Trophoblast cell (in vitro differentiated cells and primary cell): Measurements from ENCODE around the gene CTSH.
"Not testable (repeated sequence)": the region's sequence is repeated elsewhere in the genome, so short reads cannot be mapped to it uniquely, and the experiment has no call there.

Source experiments
- DNase-seq, 2 donors: peaks; one replicate each; pipeline ENCODE4 v3.0.0-alpha.2; 2016
- H2AFZ ChIP-seq: 2 replicates; pipeline ENCODE4 v1.6.1; 2013; ENCODE audit warnings: low read length, moderate library complexity, mild to moderate bottlenecking; ENCODE audit not compliant: insufficient read depth, poor library complexity
- H2AK5ac ChIP-seq: 2 replicates; pipeline ENCODE4 v1.6.1; 2013; ENCODE audit warnings: mild to moderate bottlenecking, low read length
- H2BK120ac ChIP-seq: 2 replicates; pipeline ENCODE4 v1.6.1; 2013; ENCODE audit warnings: low read length, mild to moderate bottlenecking, moderate library complexity; ENCODE audit not compliant: insufficient read depth, poor library complexity
- H2BK12ac ChIP-seq: 2 replicates; pipeline ENCODE4 v1.6.1; 2013; ENCODE audit warnings: mild to moderate bottlenecking, low read length, moderate library complexity
- H2BK5ac ChIP-seq: 2 replicates; pipeline ENCODE4 v1.6.1; 2013; ENCODE audit warnings: low read length, low read depth, moderate library complexity, mild to moderate bottlenecking; ENCODE audit not compliant: poor library complexity
- H3K14ac ChIP-seq: 2 replicates; pipeline ENCODE4 v1.6.1; 2013; ENCODE audit warnings: mild to moderate bottlenecking, low read length
- H3K18ac ChIP-seq: 2 replicates; pipeline ENCODE4 v1.6.1; 2013; ENCODE audit warnings: mild to moderate bottlenecking, low read length
- H3K23ac ChIP-seq: 2 replicates; pipeline ENCODE4 v1.6.1; 2013; ENCODE audit warnings: low read length
- H3K27ac ChIP-seq: 2 replicates; pipeline ENCODE4 v1.5.1; 2013; ENCODE audit warnings: low read depth, mild to moderate bottlenecking, inconsistent platforms, low read length, moderate library complexity
- H3K27me3 ChIP-seq: 2 replicates; pipeline ENCODE4 v1.6.1; 2013; ENCODE audit warnings: inconsistent platforms, mild to moderate bottlenecking, low read length, moderate library complexity; ENCODE audit not compliant: insufficient read depth
- H3K36me3 ChIP-seq, 2 experiments: 1 replicate in 1 of 2; 2 replicates in 1 of 2; pipeline ENCODE4 v1.6.1; 2013; ENCODE audit warnings: low read length in 2 of 2, mild to moderate bottlenecking in 2 of 2, moderate library complexity in 1 of 2; ENCODE audit not compliant: insufficient read depth in 2 of 2, control insufficient read depth in 1 of 2
- H3K4ac ChIP-seq: 2 replicates; pipeline ENCODE4 v1.6.1; 2013; ENCODE audit warnings: low read depth, mild to moderate bottlenecking, low read length, moderate library complexity
- H3K4me1 ChIP-seq, 2 experiments: 1 replicate in 1 of 2; 2 replicates in 1 of 2; pipeline ENCODE4 v1.6.1; 2013; ENCODE audit warnings: low read length in 2 of 2, mild to moderate bottlenecking in 2 of 2, moderate library complexity in 1 of 2; ENCODE audit not compliant: insufficient read depth in 2 of 2, control insufficient read depth in 1 of 2
- H3K4me2 ChIP-seq: 2 replicates; pipeline ENCODE4 v1.6.1; 2013; ENCODE audit warnings: inconsistent platforms, mild to moderate bottlenecking, low read length, moderate library complexity
- H3K4me3 ChIP-seq: 2 replicates; pipeline ENCODE4 v1.5.1; 2013; ENCODE audit warnings: mild to moderate bottlenecking, low read depth, low read length, inconsistent platforms
- H3K79me1 ChIP-seq: one replicate; pipeline ENCODE4 v1.6.1; 2013; ENCODE audit warnings: low read length
- H3K79me2 ChIP-seq: 2 replicates; pipeline ENCODE4 v1.6.1; 2013; ENCODE audit warnings: low read length, mild to moderate bottlenecking; ENCODE audit not compliant: control insufficient read depth, insufficient read depth, poor library complexity
- H3K9ac ChIP-seq: 2 replicates; pipeline ENCODE4 v1.6.1; 2013; ENCODE audit warnings: mild to moderate bottlenecking, low read length
- H3K9me3 ChIP-seq: 2 replicates; pipeline ENCODE4 v1.6.1; 2013; ENCODE audit warnings: low read depth, mild to moderate bottlenecking, control low read depth, inconsistent platforms, low read length; ENCODE audit not compliant: insufficient read depth
- H4K12ac ChIP-seq: 2 replicates; pipeline ENCODE4 v1.6.1; 2013; ENCODE audit warnings: low read depth, mild to moderate bottlenecking, low read length, moderate library complexity
- H4K8ac ChIP-seq: 2 replicates; pipeline ENCODE4 v1.6.1; 2013; ENCODE audit warnings: low read depth, mild to moderate bottlenecking, low read length, moderate library complexity
- H4K91ac ChIP-seq: one replicate; pipeline ENCODE4 v1.6.1; 2013; ENCODE audit warnings: low read depth, mild to moderate bottlenecking, low read length, moderate library complexity
- WGBS: extraction: QIAGEN DNeasy Blood & Tissue Kit; methylation state at CpG from one replicate; pipeline ENCODE4 v1.1.7; 2013; ENCODE audit warnings: missing lambda C conversion rate; ENCODE audit not compliant: insufficient read length, insufficient coverage; ENCODE audit errors: extremely low coverage; 5-methylcytosine and 5-hydroxymethylcytosine counted together

The CTSH gene

GRCh38 chr15:78906316-78906620, 38.6 kb downstream of the CTSH start:
- Histone ChIP-seq H3K4me2 (no peak overlapping the region), H3K4ac (no peak overlapping the region), H3K4me3 (no peak overlapping the region), H3K23ac (no peak overlapping the region), H2BK5ac (no peak overlapping the region), H3K14ac (no peak overlapping the region), H2BK120ac (no peak overlapping the region), H3K4me1 (no peaks in the 10 kb centered on the region), H4K12ac (no peak overlapping the region), H3K18ac (no peak overlapping the region), H3K27me3 (no peaks in the 10 kb centered on the region), H2AFZ (no peak overlapping the region), H3K36me3 (peaks cover 37 to 62% of the 10 kb centered on the region in 2 experiments), H3K27ac (no peak overlapping the region), H4K91ac (no peak overlapping the region), H3K79me2 (no peaks in the 10 kb centered on the region), H3K9ac (no peak overlapping the region), H3K79me1 (no peaks in the 10 kb centered on the region), H2AK5ac (no peak overlapping the region), H4K8ac (no peak overlapping the region), H2BK12ac (no peak overlapping the region), H3K9me3 (no peaks in the 10 kb centered on the region)
- DNase-seq = peak; percentile 75 to 82
- no CpG with 5 or more reads among the region's 2 CpGs for WGBS

- Histone ChIP-seq H3K27ac (no peak overlapping the region), H3K23ac (no peak overlapping the region), H3K18ac (no peak overlapping the region), H3K14ac (no peak overlapping the region), H3K4me2 (no peak overlapping the region), H3K36me3 (peaks cover 38 to 60% of the 10 kb centered on the region in 2 experiments), H2AFZ (no peak overlapping the region), H2AK5ac (no peak overlapping the region), H3K4me3 (no peak overlapping the region), H3K9ac (no peak overlapping the region), H2BK12ac (no peak overlapping the region), H3K4me1 (no peaks in the 10 kb centered on the region), H3K27me3 (no peaks in the 10 kb centered on the region), H4K12ac (no peak overlapping the region), H4K91ac (no peak overlapping the region), H3K9me3 (no peaks in the 10 kb centered on the region), H3K79me2 (no peaks in the 10 kb centered on the region), H4K8ac (no peak overlapping the region), H2BK5ac (no peak overlapping the region), H3K79me1 (no peaks in the 10 kb centered on the region), H3K4ac (no peak overlapping the region), H2BK120ac (no peak overlapping the region)
- WGBS = no CpG with 5 or more reads among the region's 6 CpGs
- DNase-seq = no peak
Observed at GRCh38 chr15:78904599-78905358, 40.1 kb downstream of the CTSH start.

- not testable (repeated sequence) for H3K23ac ChIP-seq, H4K91ac ChIP-seq, H2AK5ac ChIP-seq, H3K4me1 ChIP-seq, H3K27me3 ChIP-seq, H3K79me1 ChIP-seq, H3K4me3 ChIP-seq, H2AFZ ChIP-seq, H4K8ac ChIP-seq, H3K27ac ChIP-seq, H3K79me2 ChIP-seq, H3K9me3 ChIP-seq, H3K4me2 ChIP-seq, H2BK120ac ChIP-seq, H3K14ac ChIP-seq, H3K9ac ChIP-seq, H2BK5ac ChIP-seq, DNase-seq, H2BK12ac ChIP-seq, H3K4ac ChIP-seq, H4K12ac ChIP-seq, H3K18ac ChIP-seq
- peaks cover 42 to 61% of the 10 kb centered on the region in 2 experiments for H3K36me3 ChIP-seq
- no CpG with 5 or more reads among the region's 13 CpGs for WGBS
Observed at GRCh38 chr15:78902281-78903032, 42.4 kb downstream of the CTSH start.

- H2AFZ ChIP-seq, H3K4me1 ChIP-seq, H2BK12ac ChIP-seq, H3K14ac ChIP-seq, H2BK120ac ChIP-seq, H3K4me3 ChIP-seq, H3K23ac ChIP-seq, H3K79me2 ChIP-seq, H2AK5ac ChIP-seq, H4K12ac ChIP-seq, H3K4ac ChIP-seq, H3K79me1 ChIP-seq, DNase-seq, H3K27ac ChIP-seq, H3K27me3 ChIP-seq, H4K91ac ChIP-seq, H3K4me2 ChIP-seq, H4K8ac ChIP-seq, H3K9me3 ChIP-seq, H3K9ac ChIP-seq, H2BK5ac ChIP-seq, H3K18ac ChIP-seq: not testable (repeated sequence)
- WGBS = no CpG with 5 or more reads among the region's 14 CpGs
- H3K36me3 ChIP-seq = peaks cover 46 to 55% of the 10 kb centered on the region in 2 experiments
Observed at GRCh38 chr15:78900819-78901533, 43.9 kb downstream of the CTSH start.
